ENCODE results near the gene PPME1. TPM values are rescaled to one million over a fixed set of nuclear protein-coding genes. Genes with fewer than 3 reads are reported as not detected.

The PPME1 gene
- total and polyA plus RNA-seq, 2 of the 4 experiments (the other 2 are of a cell fraction), result 42.3 to 89.5 TPM

GRCh38 chr11:74249496-74249895, 78.4 kb downstream of the PPME1 start:
- H3K36me3 ChIP-seq (ENCODE audit: control insufficient read depth, insufficient read depth, low read length), result peaks cover 50% of the 10 kb centered on the region
- H2BK15ac ChIP-seq (ENCODE audit: low read depth, low read length), result no peak overlapping the region
- H4K8ac ChIP-seq (ENCODE audit: low read depth in 2 of 2, low read length in 2 of 2), result no peak overlapping the region
- H3K9me1 ChIP-seq (ENCODE audit: insufficient read depth, low read length), result no peaks in the 10 kb centered on the region
- no peak for DNase-seq
- WGBS, 2 experiments (ENCODE audit: extremely low coverage in 2 of 2, insufficient read length in 1 of 2), result no CpG with 5 or more reads among the region's 2 CpGs
- H3K9ac ChIP-seq (ENCODE audit: low read depth, low read length), result no peak overlapping the region
- H3K4me3 ChIP-seq (ENCODE audit: insufficient read depth, low read depth, low read length), result no peak overlapping the region
- no peak overlapping the region for H2BK20ac ChIP-seq (ENCODE audit: low read depth, low read length)
- H4K5ac ChIP-seq (ENCODE audit: low read depth, low read length), result no peak overlapping the region
- H3K4me1 ChIP-seq (ENCODE audit: control insufficient read depth, insufficient read depth, low read length), result no peaks in the 10 kb centered on the region
- in situ Hi-C loops (cut with MboI; ENCODE audit: low sequenced_read_pairs), result no loop called here
- no peak overlapping the region; the same call in 1 of the 2 replicates for H2AK5ac ChIP-seq (ENCODE audit: low read depth, low read length)
- no peak overlapping the region for H2AFZ ChIP-seq (replicated peaks; ENCODE audit: low read length, poor library complexity)
- H3K56ac ChIP-seq (ENCODE audit: extremely low read depth, insufficient read depth, low read length), result no peak overlapping the region
- no peaks in the 10 kb centered on the region for H4K20me1 ChIP-seq (ENCODE audit: insufficient read depth, low read length)
- no peak overlapping the region for H4K91ac ChIP-seq (ENCODE audit: insufficient read depth, low read depth, low read length)
- no peak overlapping the region for H3K27ac ChIP-seq (ENCODE audit: insufficient read depth, low read length)
- no peak overlapping the region for H2BK5ac ChIP-seq (ENCODE audit: low read depth, low read length, poor library complexity, severe bottlenecking)
- no peaks in the 10 kb centered on the region for H3K9me3 ChIP-seq (ENCODE audit: control insufficient read depth, insufficient read depth, low read length)
- ChIA-PET CTCF (no interaction called here), POLR2A (ENCODE audit: unreplicated experiment) (no interaction called here)
- no peak overlapping the region for H3K14ac ChIP-seq (replicated peaks; ENCODE audit: low read depth, low read length)
- intact Hi-C loops (cut with micrococcal nuclease), result no loop called here
- H3K27me3 ChIP-seq (ENCODE audit: control insufficient read depth, insufficient read depth, low read length), result no peaks in the 10 kb centered on the region
- no peak for TF ChIP-seq CHD1 (IDR thresholded peaks at IDR 0.05; ENCODE audit: low read depth, low read length)
- no peak for TF ChIP-seq SMC3 (IDR thresholded peaks at IDR 0.05; ENCODE audit: low read depth, low read length)
- no peak for TF ChIP-seq MAZ (IDR thresholded peaks at IDR 0.05; ENCODE audit: borderline replicate concordance, low read depth, low read length)
- TF ChIP-seq ELK1 (IDR thresholded peaks at IDR 0.05; ENCODE audit: borderline replicate concordance, low read depth, low read length), result no peak
- TF ChIP-seq USF2 (IDR thresholded peaks at IDR 0.05; ENCODE audit: low read depth, low read length), result no peak
- TF ChIP-seq RAD21 (IDR thresholded peaks at IDR 0.05; ENCODE audit: low read length), result no peak
- TF ChIP-seq NFE2L2 (IDR thresholded peaks at IDR 0.05; ENCODE audit: low read depth, low read length), result no peak
- no peak for TF ChIP-seq MAFK (IDR thresholded peaks at IDR 0.05; ENCODE audit: low read depth, low read length)
- no peak for TF ChIP-seq CTCF (conservative IDR thresholded peaks at IDR 0.05; ENCODE audit: low read depth, low read length)
- no peak for TF ChIP-seq POLR2A (IDR thresholded peaks at IDR 0.05; ENCODE audit: low read depth, low read length)
- TF ChIP-seq MXI1 (IDR thresholded peaks at IDR 0.05; ENCODE audit: borderline replicate concordance, low read depth, low read length), result no peak
- TF ChIP-seq RCOR1 (IDR thresholded peaks at IDR 0.05; ENCODE audit: insufficient replicate concordance, low read length), result no peak
- no peak for TF ChIP-seq FOS (IDR thresholded peaks at IDR 0.05; ENCODE audit: low read depth, low read length)
- no peak for TF ChIP-seq BHLHE40 (IDR thresholded peaks at IDR 0.05; ENCODE audit: low read depth, low read length)
- TF ChIP-seq CEBPB (IDR thresholded peaks at IDR 0.05; ENCODE audit: low read depth, low read length), result no peak
- no peak for TF ChIP-seq RFX5 (IDR thresholded peaks at IDR 0.05; ENCODE audit: low read depth, low read length)
- no peak overlapping the region for H3K23ac ChIP-seq (ENCODE audit: low read depth, low read length)
- H2BK120ac ChIP-seq (ENCODE audit: low read depth, low read length), result no peak overlapping the region
- BruUV-seq (replicated peaks), result no TSS peak
- H3K79me1 ChIP-seq (ENCODE audit: low read depth in 1 of 2, low read length in 2 of 2), result peaks cover 0 to 3% of the 10 kb centered on the region in 2 experiments; a peak in 1 of 4 replicates
- ATAC-seq (ENCODE audit: low read depth), result no peak
- no peak overlapping the region for H3K4me2 ChIP-seq (ENCODE audit: low read depth, low read length)
- dilution Hi-C loops (cut with HindIII; ENCODE audit: low sequenced_read_pairs, unreplicated experiment), result no loop called here
- H3K4ac ChIP-seq (ENCODE audit: low read depth, low read length), result no peak overlapping the region
- no peak overlapping the region for H3K18ac ChIP-seq (ENCODE audit: low read depth, low read length)
- no peak overlapping the region for H2AK9ac ChIP-seq (replicated peaks; ENCODE audit: low read depth, low read length, poor library complexity)
